Measurements from ENCODE around the gene ATOX1.
A peak's percentile ranks its signal among the peaks of the same experiment; 100 is the strongest.
"Not testable (repeated sequence)": the region's sequence is repeated elsewhere in the genome, so short reads cannot be mapped to it uniquely, and the experiment has no call there.

The ATOX1 gene

DNA sequence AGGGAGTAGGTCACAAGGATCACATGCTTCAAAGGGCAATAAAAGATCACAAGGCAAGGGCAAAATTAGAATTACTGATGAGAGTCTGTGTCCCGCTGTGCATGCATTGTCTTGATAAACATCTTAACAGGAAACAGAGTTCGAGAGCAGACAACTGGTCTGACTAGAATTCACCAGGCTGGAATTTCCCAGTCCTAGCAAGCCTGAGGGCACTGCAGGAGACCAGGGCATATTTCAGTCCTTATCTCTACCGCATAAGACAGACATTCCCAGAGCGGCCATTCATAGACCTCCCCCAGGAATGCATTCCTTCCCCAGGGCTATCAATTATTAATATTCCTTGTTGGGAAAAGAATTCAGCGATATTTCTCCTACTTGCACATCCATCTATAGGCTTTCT lies 28.8 kb downstream of the ATOX1 start:
- DNase-seq = not testable (repeated sequence)

GRCh38 chr5:151724360-151724759 lies 34.1 kb downstream of the ATOX1 start:
- DNase-seq = no peak

GRCh38 chr5:151722546-151722945 lies 35.9 kb downstream of the ATOX1 start:
- DNase-seq = no peak

- no peak for DNase-seq
Measured at GRCh38 chr5:151721812-151722391, 36.5 kb downstream of the ATOX1 start.

GRCh38 chr5:151721087-151721646 lies 37.3 kb downstream of the ATOX1 start:
- DNase-seq = no peak

DNA sequence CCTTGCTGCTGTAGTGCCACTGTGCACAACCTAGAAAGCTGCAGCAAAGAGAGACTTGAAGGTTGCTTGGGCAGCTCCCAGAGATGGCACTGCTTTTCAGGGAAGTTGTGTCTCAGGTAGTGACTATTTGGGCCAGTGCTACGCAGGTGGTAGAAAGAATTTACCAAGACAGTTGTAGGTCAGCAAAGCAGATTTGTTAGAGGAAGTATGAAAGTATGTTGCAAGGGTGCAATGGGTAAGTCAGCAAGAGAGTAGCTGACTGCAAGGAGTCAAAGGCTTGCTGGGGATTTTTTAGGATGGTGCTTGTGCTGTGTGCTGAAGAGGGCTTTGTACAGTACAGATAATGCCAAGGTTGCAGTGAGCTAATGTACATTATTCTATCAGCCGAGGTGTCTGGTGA lies 38.2 kb downstream of the ATOX1 start:
- no peak for DNase-seq

DNA sequence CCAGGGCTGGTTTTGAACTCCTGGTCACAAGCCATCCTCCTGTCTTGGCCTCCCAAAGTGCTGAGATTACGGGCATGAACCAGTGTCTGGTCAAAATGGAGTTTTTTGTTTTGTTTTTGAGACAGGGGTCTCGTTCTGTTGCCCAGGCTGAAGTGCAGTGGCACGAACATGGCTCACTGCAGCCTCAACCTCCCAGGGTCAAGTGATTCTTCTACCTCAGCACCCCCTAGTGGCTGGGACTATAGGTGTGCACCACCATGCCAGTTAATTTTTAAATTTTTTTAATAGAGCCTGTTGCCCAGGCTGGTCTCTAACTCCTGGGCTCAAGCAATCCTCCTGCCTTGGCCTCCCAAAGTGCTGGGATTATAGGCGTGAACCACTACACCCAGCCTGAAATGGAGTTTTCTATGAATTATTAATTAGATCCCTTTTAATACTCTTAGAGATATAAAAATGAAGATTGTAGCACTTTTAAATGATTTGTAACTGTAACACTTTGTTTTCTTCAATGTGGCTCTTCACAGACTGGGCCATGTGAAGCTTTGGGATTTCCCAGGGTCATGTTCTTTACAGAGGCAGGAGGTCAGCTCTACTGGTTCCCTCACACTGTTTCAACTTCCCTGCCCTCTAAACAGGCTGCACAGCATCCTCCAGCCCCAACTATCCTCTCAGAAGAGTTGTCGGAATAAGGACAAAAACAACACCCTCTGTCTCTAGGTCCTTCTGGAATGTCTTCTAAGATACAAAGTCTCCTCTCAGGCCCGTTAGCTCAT lies 39.0 kb downstream of the ATOX1 start:
- DNase-seq = peak; percentile 17

DNA sequence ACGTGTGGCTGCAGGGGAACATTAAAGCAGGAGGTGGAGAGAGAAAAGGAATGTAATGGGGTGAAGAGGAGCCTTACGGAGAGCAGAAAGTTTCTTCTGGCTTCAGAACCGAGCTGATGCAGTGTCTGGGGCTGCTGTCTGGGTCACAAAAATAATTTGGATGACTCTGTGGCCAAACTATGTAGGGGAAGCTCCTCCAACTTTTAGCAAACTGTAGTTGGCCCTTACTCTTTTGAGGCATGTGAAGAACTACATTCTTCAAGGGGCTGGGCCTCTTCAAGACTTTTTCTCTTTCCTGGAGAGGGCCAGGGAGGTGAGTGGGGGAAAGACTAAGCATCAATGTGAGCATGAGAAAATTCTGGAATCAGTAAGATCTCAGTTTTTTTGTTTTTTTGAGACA lies 39.8 kb downstream of the ATOX1 start:
- DNase-seq = no peak

DNA sequence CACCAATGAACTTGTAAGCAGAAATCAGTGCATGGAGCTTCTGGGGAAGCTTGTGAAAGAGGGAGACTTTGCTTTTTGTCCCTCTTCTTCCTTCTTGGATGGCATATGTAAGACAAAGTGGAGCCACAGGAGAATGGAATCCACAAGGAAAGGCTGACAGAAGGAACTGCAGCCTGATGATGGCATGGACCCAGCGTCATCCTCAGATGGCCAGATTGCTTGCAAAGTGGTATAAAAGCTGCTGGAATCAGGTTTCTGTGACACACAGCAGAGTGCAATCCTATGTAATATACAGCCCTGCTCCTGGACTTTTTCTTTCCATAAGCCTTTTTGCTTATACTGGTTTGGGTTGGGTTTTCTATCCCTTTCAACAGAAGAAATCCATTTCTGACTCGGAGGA lies 40.3 kb downstream of the ATOX1 start:
- DNase-seq = no peak

DNA sequence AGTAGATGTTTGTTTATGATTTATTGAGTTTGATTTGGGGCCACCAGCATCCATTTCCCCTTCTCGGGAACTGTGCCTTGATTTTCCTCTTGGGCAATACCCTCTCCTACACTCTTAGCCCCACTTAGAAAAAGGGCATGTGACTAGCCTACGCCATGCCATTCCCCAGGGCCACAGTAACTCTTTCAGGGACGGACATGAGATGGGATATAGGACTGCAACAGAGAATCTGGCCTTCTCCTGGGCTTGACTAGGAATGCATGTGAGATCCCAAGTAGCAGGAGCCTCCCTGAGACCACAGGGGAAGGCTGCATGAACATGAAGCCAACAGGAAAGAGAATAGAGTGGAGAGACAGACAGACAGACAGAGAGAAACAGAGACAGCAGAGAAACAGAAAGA lies 41.0 kb downstream of the ATOX1 start:
- no peak for DNase-seq

GRCh38 chr5:151709109-151709735 lies 49.2 kb downstream of the ATOX1 start:
- DNase-seq = no peak

- no peak for DNase-seq
Measured at GRCh38 chr5:151708126-151708525, 50.3 kb downstream of the ATOX1 start.

GRCh38 chr5:151707567-151707966 lies 50.9 kb downstream of the ATOX1 start:
- DNase-seq = no peak

- DNase-seq = no peak
Measured at GRCh38 chr5:151706906-151707305, 51.5 kb downstream of the ATOX1 start.

- no peak for DNase-seq
Measured at GRCh38 chr5:151703780-151704179, 54.7 kb downstream of the ATOX1 start.

DNA sequence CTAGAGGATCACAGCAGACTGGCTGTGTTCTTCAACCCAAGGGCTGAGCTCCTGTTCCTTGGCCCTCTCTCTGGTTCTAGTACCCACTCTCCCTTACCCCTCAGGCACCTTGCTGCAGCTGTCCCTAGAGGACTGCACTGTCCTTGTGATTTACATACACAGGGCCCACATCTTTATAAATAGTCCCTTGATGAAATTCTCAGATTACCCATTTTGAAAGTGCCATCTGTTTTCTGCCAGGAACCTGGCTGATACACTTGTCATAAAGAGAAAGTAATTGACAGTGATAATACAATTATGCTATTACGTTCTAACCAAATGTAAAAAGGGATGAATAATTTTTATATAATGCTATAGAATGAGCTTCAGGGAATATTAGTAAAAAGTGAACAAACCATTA lies 55.2 kb downstream of the ATOX1 start:
- no peak for DNase-seq

GRCh38 chr5:151700820-151701219 lies 57.6 kb downstream of the ATOX1 start:
- DNase-seq = no peak

DNA sequence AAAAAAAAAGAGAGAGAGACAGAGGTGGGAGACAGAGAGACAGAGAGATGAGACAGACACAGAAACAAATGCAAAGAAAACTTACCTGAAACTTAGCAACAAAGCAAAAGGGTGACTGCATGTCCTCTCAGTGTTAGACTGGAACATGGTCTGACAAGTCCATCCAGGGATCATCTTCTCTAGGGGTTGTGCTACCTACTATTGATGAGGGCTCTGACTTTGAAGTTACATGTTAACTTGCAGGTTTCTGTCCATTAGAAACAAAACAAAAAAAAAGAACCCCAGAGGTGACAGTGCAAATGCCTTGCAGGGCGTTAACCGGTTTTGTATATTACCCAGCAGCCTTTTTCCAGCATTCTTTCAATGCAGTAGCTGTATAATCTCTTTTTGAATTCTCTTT lies 58.1 kb downstream of the ATOX1 start:
- no peak for DNase-seq

- no peak for DNase-seq
Measured at GRCh38 chr5:151699071-151699901, 59.1 kb downstream of the ATOX1 start.

DNA sequence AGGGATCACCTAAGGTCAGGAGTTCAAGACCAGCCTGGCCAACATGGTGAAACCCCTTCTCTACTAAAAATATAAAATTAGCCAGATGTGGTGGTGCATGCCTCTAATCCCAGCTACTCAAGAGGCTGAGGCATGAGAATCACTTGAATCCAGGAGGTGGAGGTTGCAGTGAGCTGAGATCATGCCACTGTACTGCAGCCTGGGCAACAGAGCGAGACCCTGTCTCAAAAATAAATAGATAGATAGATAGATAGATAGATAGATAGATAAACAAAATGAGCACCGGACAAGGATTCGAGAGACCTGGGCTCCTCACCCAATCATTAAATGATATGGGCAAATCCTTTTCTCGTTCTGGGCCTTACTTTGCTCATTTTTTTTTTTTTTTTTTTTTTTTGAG lies 60.4 kb downstream of the ATOX1 start:
- not testable (repeated sequence) for DNase-seq

DNA sequence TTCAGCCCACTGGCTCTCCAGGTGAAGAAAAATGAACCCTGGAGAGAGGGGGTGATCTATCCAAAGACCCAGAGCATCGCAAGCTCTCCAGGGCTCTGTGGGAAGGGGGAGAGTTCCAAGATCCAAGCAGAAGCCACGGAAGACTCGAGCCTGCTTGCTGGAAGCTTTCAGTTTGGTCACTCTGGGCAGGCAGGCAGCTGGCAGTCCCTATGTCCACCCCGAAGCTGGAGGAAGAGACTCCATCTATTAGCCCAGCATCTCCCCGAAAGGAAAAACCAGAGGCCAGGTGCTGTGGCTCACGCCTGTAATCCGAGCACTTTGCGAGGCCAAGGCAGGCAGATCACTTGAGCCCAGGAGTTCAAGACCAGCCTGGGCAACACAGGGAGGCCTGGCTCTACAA lies 61.0 kb downstream of the ATOX1 start:
- DNase-seq = no peak

GRCh38 chr5:151696470-151697061 lies 61.9 kb downstream of the ATOX1 start:
- no peak for DNase-seq

GRCh38 chr5:151695464-151695863 lies 63.0 kb downstream of the ATOX1 start:
- no peak for DNase-seq

Data from NCI-H2029 (cell line).